GM19452 (cell line): Measurements from ENCODE around the gene BHLHA15.

ENCODE experiments used
- ATAC-seq: cut with Tn5 transposase; IDR thresholded peaks from one replicate; pipeline ENCODE4 v1.9.1; 2021; ENCODE audit not compliant: unreplicated experiment

The BHLHA15 gene

DNA sequence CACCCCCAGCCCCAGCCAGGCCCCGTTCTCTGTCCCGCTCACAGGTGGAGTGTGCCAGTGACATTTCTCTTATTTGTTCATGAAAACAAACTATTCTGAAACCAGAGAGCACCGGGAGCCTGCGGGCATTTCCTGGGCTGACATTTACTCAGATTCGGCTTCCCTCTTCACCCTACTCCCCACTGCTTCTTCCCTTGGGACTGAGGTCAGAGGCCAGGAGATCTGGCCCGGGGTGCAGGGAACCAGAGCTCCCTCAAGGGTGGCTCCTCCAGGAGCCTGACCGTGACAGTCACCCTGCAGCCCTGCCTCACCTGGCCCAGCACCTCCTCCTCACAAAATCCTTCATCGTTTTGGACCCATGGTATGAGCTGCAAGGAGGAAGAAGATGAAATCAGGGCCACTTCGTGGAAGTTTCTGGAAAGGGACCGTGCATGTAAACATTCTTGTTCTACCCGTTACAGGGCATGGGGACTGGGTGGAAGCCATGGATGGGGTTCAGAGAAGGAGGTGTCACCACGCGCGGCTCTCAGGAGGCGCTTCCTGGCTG is 12.2 kb downstream of the BHLHA15 start:
- ATAC-seq, result no peak

DNA sequence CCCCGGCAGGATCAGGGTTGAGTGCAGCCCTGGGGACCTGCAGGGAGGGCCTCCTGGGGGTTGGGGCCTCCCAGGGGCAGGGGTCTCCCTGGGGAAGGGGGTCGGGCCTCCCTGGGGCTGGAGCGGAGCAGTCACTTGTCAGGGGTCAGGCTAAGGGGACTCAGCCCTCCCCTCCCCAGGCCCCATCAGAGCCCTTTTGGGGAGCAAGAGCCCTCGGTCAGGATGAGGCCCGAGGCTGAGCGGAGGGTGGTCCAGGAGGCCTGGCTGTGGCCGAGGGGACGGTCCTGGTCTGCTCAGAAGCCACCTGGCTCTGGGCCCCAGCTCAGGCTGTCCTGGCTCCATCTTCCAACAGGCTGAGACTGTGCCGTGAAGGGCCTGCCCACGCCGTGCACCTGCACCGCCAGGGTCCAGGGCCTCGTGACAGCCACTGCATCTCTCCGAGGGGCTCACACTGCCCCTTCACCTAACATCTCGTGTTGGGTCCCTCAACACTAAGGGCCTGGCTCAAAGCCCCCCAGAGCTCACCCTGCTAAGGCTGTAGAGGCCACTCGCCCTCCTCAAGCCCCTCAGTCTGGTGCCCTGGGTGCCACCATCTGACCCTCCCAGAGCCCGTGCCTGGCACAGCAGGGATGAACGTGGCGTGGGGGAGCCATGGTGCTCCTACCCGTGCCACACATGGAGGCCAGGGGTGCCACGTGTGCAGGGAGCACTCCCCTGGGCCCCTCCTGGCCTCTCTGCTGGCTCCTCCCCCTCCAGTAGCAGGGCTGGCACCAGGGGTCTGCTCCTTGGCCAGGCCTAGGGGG is 12.9 kb downstream of the BHLHA15 start:
- ATAC-seq, result no peak

GRCh38 chr7:98224701-98225181 is 13.5 kb downstream of the BHLHA15 start:
- no peak for ATAC-seq

DNA sequence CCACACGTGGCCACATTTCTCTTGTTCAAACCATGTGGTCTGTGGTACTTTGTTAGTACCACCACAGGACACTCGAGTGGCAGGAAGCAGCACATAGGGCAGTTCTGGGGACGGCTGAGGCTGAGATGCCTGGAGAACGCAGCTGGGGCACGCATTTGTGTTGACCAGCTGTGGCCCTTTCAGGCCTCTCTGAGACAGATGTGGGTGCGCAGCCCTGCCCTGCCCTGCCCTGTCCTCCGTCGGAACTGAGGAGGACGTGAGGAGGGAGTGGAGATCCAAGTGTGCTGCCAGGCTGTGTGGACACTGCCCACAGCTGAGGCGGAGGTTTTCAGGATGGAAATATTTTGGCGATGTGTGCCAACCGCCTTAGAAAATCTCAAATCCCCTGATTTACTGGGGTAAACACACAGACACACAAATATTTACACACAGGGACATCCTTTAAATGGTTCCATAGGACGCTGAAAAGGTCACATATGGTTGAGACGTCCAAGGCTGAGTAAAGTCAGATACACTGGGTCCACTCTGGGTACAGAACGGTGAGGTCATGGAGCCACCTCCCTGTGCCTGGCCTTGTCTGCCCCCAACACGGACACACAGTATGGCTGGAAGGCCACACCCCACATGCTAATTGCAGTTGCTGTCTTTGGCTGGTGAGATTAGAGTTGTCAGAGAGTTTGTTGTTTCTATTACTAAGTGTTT is 14.8 kb downstream of the BHLHA15 start:
- ATAC-seq, result no peak

GRCh38 chr7:98227939-98228338 is 16.7 kb downstream of the BHLHA15 start:
- no peak for ATAC-seq

GRCh38 chr7:98228801-98229200 is 17.6 kb downstream of the BHLHA15 start:
- ATAC-seq, result no peak

DNA sequence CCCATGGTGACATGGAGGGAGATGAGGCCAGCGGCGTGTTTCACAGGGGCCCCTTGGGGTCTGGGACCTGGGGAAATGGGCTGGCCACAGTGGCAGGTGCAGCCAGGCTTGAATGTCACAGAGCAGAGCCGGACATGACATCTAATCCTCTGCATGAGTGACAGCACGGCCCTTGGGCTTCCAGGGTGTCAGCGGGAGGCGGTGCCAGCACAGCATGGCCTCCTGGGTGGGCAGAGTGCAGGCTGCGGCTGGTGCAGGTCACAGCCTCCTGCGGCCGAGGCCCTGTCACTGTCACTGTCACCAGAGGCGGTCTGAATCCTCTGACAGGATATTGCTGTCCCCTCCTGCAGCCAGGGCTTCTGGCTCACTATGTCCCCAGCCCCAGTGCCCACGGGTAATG is 18.2 kb downstream of the BHLHA15 start:
- no peak for ATAC-seq

DNA sequence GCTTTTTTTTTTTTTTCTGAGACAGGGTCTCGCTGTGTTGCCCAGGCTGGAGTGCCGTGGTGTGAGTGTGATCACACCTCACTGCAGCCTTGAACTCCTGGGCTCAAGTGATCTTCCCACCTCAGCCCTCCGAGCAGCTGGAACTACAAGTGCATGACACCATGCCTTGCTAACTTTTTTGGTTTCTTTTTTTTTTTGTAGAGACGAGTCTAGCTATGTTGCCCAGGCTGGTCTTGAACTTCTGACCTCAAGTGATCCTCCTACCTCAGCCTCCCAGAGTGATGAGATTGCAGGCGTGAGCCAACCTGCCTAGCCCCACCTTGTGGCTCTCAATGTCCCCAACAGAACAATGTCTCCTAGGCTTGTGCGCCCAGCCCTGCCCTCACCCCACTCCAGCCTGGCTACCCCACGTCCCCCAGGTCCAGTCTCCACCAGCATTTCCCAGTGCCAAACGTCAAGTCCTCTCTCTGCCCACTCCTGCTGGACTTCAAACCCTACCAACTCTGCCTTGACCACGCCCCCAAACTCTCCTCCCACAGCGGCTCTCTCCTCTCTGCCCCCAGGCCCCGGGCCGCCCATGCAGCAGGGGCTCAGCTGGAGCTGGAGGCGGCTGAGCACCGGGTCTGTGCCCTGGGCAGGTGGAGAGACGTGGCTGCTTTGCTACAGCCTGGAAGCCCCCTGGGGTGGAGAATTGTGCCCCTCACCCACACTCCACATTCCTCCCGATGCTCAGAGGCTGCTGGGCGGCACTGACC is 18.9 kb downstream of the BHLHA15 start:
- ATAC-seq, result no peak

- no peak for ATAC-seq
Observed at GRCh38 chr7:98230746-98231471, 19.7 kb downstream of the BHLHA15 start.

DNA sequence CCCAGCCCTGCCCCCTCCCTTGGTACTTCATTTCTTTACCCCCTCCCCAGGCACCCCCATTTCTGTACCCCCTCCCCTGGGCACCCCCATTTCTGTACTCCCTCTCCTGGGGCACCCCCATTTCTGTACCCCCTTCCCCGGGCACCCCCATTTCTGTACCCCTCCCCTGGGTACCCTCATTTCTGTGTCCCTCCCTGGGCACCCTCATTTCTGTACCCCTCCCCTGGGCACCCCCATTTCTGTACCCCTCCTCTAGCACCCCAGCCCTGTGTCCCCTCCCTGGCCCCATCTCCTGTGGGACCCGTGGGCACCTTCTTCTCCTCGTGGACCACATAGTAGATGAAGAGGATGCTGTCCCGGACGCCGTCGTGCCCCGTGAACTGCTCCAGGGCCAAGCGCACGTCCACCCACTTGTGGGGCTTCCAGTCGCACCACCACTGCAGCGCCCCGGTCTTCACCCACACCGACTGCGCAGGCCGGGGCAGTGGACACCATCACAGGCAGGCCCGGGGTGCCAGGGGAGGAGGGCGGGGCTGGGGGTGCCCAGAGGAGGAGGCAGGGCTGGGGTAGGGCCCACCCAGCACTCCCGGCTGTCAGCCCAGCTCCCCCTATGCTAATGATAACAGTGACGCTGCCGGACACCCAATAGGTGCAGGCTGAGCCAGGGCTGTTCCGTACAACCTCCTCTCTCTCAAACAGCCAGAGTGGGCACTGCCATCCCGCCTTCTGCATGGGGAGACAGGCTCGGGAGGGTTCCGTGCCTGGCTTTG is 20.4 kb downstream of the BHLHA15 start:
- no peak for ATAC-seq

- no peak for ATAC-seq
Observed at GRCh38 chr7:98232263-98232585, 21.0 kb downstream of the BHLHA15 start.

GRCh38 chr7:98232799-98233198 is 21.6 kb downstream of the BHLHA15 start:
- ATAC-seq, result no peak

GRCh38 chr7:98233219-98234070 is 22.2 kb downstream of the BHLHA15 start:
- ATAC-seq, result no peak

DNA sequence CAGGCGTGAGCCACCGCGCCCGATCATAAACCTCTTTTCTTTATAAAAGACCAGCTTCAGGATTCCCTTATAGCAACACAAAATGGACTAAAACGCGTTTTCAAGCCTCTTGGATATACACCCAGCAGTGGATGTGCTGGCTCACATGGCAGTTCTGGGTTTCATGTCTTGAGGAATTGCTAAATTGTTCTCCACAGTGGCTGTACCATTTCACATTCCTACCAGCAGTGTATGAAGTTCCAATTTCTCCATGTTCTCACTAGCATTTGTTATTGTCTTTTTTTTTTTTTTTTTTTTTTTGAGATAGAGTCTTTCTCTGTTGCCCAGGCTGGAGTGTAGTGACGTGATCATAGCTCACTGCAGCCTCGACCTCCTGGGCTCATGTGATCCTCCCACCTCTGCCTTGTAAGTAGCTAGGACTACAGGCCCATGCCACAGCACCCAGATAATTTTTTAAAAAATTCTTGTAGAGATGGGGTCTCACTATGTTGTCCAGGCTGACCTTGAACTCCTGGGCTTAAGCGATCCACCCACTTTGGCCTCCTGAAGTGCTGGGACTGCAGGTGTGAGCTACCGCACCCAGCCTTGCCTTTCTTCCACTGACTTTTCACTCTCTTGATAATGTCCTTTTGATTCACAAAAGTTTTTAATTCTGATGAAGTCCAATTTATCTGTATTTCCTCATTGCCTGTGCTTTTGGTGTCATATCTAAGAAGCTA is 23.3 kb downstream of the BHLHA15 start:
- ATAC-seq, result no peak

DNA sequence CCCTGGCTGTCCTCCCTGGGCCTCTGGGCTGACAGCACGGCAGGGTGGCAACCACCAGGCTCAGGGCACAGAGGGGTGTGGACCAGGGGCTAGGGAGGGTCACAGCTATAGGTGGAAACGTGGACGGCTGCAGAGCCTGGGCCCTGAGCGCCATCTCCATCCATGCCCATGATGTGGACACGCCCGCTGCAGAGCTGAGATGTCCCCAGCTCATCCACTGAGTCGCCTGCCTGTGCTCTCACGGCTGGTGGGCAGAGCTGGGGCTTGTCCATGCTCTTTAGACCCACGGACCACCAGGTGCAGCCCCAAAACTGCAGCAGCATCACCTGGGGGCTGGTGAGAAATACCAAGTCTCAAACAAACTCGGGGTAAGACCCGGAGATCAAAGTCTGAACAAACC is 24.7 kb downstream of the BHLHA15 start:
- no peak for ATAC-seq

GRCh38 chr7:98236355-98237185 is 25.3 kb downstream of the BHLHA15 start:
- ATAC-seq, result no peak

DNA sequence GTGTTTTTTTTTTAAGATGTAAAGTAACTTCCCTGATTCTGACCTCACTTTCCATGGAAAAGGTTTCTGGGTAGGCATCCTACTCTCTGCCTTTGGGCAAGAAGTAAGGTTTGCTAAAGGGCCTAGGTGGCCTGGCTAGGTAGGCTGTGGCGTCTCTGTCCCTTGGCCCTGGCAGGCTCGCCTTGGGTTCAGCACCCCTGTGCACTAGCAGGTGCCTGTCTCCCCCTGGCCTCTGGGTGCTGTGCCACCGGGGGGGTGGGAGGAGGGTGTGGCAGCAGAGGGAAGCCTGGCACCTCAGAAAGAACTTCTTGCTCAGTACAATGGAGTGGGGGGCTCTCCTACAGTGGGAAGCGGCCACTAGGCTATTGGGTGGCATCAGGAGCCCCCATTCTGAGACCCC is 26.8 kb downstream of the BHLHA15 start:
- no peak for ATAC-seq

DNA sequence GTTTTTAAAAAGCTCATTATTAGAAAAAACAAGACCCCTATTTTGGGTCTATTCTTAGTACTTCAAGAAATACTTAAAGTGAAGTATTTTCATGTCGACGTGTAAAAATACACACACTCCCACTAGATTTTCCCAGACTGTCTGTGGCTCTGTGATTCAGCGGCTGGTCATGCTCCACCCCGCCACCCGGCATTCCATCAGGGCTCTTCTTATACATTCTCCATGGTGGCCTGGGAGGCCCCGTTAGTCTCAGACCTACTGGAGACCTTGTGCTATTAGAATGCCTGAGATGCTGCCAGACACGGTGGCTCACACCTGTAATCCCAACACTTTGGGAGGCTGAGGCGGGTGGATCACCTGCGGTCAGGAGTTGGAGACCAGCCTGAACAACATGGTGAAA is 27.7 kb downstream of the BHLHA15 start:
- no peak for ATAC-seq
